Mesenteric fat pad (tissue), 1 donor: Measurements from ENCODE around the gene BARD1. TPM values are rescaled to one million over a fixed set of nuclear protein-coding genes. Genes with fewer than 3 reads are reported as not detected.
"Not testable (repeated sequence)": the region's sequence is repeated elsewhere in the genome, so short reads cannot be mapped to it uniquely, and the experiment has no call there.

Experiments used
- DNase-seq: peaks from one replicate; pipeline ENCODE4 v3.0.0-alpha.2; 2020; ENCODE audit warnings: low spot score
- total RNA-seq: library from RNA; stranded (reverse); fragmentation: NEBNext Ultra II Directional; extraction: Animal tissue kit (Norgen Biotek cat#: 25700); gene quantifications from one replicate; pipeline ENCODE4 v1.2.1, GENCODE V29; 2021
- donor health status: DM: yes; HTN: yes; CAD: no.

BARD1 gene
- total RNA-seq, 1 donor from 2014 or later: 6.5 TPM

GRCh38 chr2:214772443-214773015 is 37.0 kb downstream of the BARD1 start:
- DNase-seq: no peak

GRCh38 chr2:214765180-214765579 is 44.3 kb downstream of the BARD1 start:
- DNase-seq: no peak

GRCh38 chr2:214753455-214753854 is 56.0 kb downstream of the BARD1 start:
- no peak for DNase-seq

- DNase-seq: no peak
Measured at GRCh38 chr2:214750529-214750928, 59.0 kb downstream of the BARD1 start.

GRCh38 chr2:214747992-214748391 is 61.5 kb downstream of the BARD1 start:
- DNase-seq: no peak

GRCh38 chr2:214742119-214742518 is 67.4 kb downstream of the BARD1 start:
- DNase-seq: no peak

GRCh38 chr2:214740867-214741395 is 68.6 kb downstream of the BARD1 start:
- DNase-seq: no peak

- DNase-seq: no peak
Measured at GRCh38 chr2:214737188-214737587, 72.3 kb downstream of the BARD1 start.

GRCh38 chr2:214730800-214731407 is 78.6 kb downstream of the BARD1 start:
- no peak for DNase-seq

GRCh38 chr2:214730248-214730647 is 79.2 kb downstream of the BARD1 start:
- no peak for DNase-seq

- no peak for DNase-seq
Measured at GRCh38 chr2:214724741-214725140, 84.7 kb downstream of the BARD1 start.

GRCh38 chr2:214717837-214718236 is 91.6 kb downstream of the BARD1 start:
- DNase-seq: not testable (repeated sequence)

- DNase-seq: no peak
Measured at GRCh38 chr2:214716811-214717560, 92.5 kb downstream of the BARD1 start.

- DNase-seq: no peak
Measured at GRCh38 chr2:214715025-214715424, 94.5 kb downstream of the BARD1 start.

- no peak for DNase-seq
Measured at GRCh38 chr2:214713080-214713830, 96.2 kb downstream of the BARD1 start.

- DNase-seq: no peak
Measured at GRCh38 chr2:214710729-214711128, 98.8 kb downstream of the BARD1 start.

GRCh38 chr2:214706986-214707385 is 102.5 kb downstream of the BARD1 start:
- no peak for DNase-seq

GRCh38 chr2:214699236-214699635 is 110.2 kb downstream of the BARD1 start:
- DNase-seq: no peak

- DNase-seq: no peak
Measured at GRCh38 chr2:214696681-214697080, 112.8 kb downstream of the BARD1 start.

- DNase-seq: no peak
Measured at GRCh38 chr2:214695789-214696188, 113.7 kb downstream of the BARD1 start.

GRCh38 chr2:214683557-214683956 is 125.9 kb downstream of the BARD1 start:
- not testable (repeated sequence) for DNase-seq

GRCh38 chr2:214679736-214680135 is 129.7 kb downstream of the BARD1 start:
- no peak for DNase-seq
